Retina (tissue), 1 donor: ENCODE results near the gene CAMTA1.

Experiments
- DNase-seq: peaks from one replicate; pipeline ENCODE4 v3.0.0-alpha.2; 2016

Gene CAMTA1

GRCh38 chr1:7385471-7386225, 600.4 kb downstream of the CAMTA1 start:
- DNase-seq, result no peak

GRCh38 chr1:7386226-7387052, 601.2 kb downstream of the CAMTA1 start:
- DNase-seq, result no peak

GRCh38 chr1:7387053-7387927, 602.0 kb downstream of the CAMTA1 start:
- no peak for DNase-seq

GRCh38 chr1:7388141-7388487, 602.9 kb downstream of the CAMTA1 start:
- DNase-seq, result no peak

GRCh38 chr1:7388488-7389185, 603.4 kb downstream of the CAMTA1 start:
- DNase-seq, result no peak

- no peak for DNase-seq
Measured at GRCh38 chr1:7389201-7389905, 604.1 kb downstream of the CAMTA1 start.

- no peak for DNase-seq
Measured at GRCh38 chr1:7389906-7390603, 604.8 kb downstream of the CAMTA1 start.

- no peak for DNase-seq
Measured at GRCh38 chr1:7390604-7391000, 605.3 kb downstream of the CAMTA1 start.

GRCh38 chr1:7393136-7393535, 607.9 kb downstream of the CAMTA1 start:
- no peak for DNase-seq

GRCh38 chr1:7395251-7395650, 610.0 kb downstream of the CAMTA1 start:
- no peak for DNase-seq

- no peak for DNase-seq
Measured at GRCh38 chr1:7398982-7399381, 613.7 kb downstream of the CAMTA1 start.

- DNase-seq, result no peak
Measured at GRCh38 chr1:7399514-7400125, 614.4 kb downstream of the CAMTA1 start.

GRCh38 chr1:7400566-7400965, 615.3 kb downstream of the CAMTA1 start:
- no peak for DNase-seq

GRCh38 chr1:7401814-7402547, 616.7 kb downstream of the CAMTA1 start:
- DNase-seq, result no peak

- DNase-seq, result no peak
Measured at GRCh38 chr1:7402548-7402850, 617.2 kb downstream of the CAMTA1 start.

- no peak for DNase-seq
Measured at GRCh38 chr1:7403265-7404045, 618.2 kb downstream of the CAMTA1 start.

- no peak for DNase-seq
Measured at GRCh38 chr1:7404046-7404742, 618.9 kb downstream of the CAMTA1 start.

GRCh38 chr1:7405844-7406500, 620.7 kb downstream of the CAMTA1 start:
- DNase-seq, result no peak
